NCI-H1436 treated with DMSO at 0.1 percent for 48 hours (cell line): ENCODE data around the gene OR14A16.

Experiments
- DNase-seq: peaks from one replicate; lab custom pipeline; 2025; lab: John Stamatoyannopoulos, UW

Gene OR14A16, protein sequence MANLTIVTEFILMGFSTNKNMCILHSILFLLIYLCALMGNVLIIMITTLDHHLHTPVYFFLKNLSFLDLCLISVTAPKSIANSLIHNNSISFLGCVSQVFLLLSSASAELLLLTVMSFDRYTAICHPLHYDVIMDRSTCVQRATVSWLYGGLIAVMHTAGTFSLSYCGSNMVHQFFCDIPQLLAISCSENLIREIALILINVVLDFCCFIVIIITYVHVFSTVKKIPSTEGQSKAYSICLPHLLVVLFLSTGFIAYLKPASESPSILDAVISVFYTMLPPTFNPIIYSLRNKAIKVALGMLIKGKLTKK

DNA sequence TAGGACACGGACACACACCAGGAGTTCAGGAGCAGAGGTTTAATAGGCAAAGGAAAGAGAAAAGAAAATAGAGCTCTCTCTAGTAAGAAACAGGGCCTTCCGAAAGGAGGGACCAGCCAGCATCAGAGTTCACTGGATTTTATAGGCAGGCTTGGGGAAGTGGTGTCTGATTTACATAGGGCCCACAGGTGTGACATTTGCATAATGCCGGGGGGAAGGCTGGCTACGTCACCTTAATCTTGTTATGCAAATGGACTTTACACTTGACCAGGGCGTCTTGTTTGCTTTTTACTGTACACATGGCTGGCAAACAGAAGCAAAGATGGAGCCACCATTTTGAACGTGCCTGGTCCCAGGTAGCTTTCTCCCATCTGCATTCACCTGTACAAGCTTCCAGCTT, at the start of gene OR14A16:
OR14A16 (minus strand) TSS at position 97 of the 400 bp plus-strand sequence. CDS start 8,390 bp downstream, outside the sequence.
- DNase-seq, result no peak

DNA sequence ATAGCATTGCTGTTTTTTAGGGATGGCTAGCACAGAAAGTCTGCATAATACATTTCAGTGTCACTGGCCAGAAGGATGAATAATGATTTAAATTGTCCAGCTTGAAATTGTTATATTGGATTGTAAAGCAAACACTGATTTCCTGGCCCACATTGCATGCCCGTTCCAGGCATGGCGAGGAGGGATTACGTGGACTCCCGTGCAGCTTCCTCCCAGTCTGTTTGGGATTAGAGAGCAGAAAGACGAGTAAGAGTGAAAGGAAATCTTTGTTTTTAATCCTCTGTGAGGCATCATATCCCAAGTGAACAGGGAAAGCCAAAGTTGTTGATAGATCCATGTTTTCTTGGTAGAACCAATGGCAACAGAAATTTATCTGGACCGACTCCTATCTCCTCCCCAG, 41.5 kb upstream of the OR14A16 start:
- DNase-seq, result no peak

DNA sequence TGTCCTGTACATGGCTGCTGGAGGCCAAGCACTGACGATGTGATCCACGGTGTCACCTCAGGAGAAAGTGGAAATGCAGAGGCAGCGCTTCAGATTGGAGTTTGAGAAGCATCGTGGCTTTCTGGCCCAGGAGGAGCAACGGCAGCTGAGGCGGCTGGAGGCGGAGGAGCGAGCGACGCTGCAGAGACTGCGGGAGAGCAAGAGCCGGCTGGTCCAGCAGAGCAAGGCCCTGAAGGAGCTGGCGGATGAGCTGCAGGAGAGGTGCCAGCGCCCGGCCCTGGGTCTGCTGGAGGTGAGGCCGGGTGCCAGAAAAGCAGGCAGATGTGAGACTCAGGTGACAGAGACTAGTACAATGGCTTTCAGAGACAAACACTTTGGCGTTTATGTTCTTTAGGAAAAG, 40.7 kb upstream of the OR14A16 start:
- no peak for DNase-seq

DNA sequence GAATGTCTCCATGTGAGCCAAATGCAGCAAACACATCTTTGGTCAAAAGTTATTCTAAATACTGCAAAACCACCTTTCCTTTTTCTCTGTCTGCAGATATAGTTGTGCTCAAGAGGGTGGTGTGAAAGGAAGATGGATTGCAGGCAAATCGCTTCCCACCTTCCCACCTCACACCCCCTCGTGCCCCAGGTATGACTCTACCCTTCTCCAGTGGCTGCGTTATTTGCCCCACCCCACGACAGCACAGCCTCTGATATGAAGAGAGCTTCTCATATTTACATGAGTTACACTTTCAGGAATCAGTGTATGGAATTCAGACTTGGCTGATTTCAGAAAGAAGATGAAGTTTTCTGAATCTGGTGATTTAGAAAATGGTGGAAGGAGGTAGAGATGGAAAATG, 38.8 kb upstream of the OR14A16 start:
- no peak for DNase-seq

DNA sequence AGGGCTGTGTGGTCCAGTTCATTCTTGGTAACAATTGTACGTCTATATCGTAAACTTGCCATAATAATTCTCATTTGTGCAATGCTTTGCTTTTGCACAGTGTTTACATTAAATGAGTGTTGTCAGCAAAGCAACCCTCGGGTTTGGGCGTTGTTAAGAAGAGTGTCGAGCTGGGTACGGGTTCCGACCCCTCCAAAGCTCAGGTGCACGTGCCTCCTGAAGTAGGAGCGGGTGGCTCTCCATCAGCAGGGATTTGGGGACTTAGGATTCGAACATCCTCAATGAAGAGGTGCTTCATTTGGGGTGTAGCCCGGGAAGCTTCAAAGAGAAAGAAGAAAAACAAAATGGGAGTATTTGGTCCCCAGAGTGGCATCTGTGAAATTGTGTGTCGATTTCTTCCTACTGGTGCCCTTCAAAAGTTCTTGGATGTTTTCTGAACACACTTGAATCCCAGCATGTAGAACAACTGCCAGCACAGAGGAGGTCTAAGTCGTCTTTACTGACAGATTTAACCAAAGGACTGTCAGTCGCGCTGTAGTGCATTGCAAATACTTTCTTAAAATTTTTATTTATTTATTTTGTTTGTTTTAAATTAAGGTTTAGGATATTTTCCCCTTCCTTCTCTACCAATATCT, 34.2 kb upstream of the OR14A16 start:
- DNase-seq, result no peak

DNA sequence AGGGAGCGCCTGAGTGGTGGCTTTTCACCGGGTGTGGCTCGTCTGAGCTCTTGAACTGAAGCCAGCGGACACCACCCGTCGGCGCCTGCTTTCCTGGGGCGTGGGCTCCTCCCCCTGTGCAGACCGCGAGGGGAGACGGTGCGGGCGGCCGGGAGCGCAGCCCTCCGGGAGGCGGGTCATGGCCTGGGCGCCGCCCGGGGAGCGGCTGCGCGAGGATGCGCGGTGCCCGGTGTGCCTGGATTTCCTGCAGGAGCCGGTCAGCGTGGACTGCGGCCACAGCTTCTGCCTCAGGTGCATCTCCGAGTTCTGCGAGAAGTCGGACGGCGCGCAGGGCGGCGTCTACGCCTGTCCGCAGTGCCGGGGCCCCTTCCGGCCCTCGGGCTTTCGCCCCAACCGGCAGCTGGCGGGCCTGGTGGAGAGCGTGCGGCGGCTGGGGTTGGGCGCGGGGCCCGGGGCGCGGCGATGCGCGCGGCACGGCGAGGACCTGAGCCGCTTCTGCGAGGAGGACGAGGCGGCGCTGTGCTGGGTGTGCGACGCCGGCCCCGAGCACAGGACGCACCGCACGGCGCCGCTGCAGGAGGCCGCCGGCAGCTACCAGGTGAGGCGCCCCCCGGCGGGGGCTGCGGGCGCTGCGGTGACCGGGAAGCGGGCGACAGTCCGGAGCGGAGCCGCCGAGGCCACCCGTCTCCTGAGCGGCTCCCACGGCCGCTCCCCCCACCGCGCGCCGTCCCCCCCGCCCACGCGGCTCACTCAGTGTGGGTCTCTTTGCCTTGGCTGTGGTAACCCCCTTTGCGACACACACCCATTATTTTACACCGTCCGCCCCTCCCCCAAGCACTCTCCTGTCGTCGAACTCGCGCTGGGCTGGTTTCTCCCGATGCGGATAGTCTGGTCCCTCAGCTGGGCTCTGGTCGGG, 33.4 kb upstream of the OR14A16 start, which contains the start of gene TRIM58:
TRIM58 (plus strand) TSS at position 119 of the 916 bp plus-strand sequence; CDS start at position 179, 60 bp downstream.
- no peak for DNase-seq

DNA sequence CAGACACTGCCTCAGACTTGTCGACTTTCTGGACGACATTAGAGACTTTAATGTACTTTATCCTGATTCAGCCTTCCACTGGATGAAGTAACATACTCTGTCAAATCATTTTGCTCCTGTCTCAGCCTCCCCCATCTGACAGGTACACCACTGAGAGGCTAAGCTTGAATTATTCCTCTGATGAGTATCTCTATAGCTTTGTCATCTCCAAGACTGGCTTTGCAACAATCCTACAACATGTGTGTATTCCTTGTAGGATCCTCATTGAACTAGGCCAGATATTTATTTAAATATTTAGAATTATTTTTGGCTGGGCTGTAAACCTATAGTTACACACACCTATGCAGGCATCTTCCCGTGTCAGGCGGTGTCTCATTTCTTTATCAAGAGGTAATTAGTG, 32.0 kb upstream of the OR14A16 start:
- DNase-seq, result no peak

DNA sequence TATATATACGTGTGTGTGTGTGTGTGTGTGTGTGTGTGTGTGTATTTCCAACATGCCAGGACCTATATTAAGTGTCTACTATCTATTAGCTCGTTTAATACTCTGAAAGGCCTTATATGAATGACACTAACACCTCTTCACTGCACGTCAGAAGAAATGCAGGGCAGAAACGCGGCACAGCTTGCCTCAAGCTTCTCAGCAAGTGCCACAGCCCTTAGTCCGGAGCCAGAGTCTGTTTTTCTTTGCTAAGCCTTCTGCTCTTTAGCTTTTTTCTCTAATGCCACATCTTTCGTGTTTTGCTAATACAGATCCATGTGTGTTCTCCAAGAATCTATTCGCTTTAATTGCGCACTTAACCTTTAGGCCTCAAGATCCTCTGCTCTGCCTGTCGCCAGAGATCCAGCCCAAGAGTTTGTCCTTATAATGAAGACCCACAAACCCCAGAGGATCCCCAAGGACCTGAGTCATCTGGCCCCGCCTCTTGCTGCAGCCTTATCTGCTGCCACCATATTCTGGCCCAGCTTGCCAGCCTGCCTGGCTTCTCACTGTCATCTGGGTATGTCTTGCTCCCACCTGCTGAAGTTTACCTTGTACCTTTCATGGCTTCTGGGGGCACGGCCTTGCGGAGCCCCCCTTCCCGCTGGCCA, 31.1 kb upstream of the OR14A16 start:
- DNase-seq, result no peak

DNA sequence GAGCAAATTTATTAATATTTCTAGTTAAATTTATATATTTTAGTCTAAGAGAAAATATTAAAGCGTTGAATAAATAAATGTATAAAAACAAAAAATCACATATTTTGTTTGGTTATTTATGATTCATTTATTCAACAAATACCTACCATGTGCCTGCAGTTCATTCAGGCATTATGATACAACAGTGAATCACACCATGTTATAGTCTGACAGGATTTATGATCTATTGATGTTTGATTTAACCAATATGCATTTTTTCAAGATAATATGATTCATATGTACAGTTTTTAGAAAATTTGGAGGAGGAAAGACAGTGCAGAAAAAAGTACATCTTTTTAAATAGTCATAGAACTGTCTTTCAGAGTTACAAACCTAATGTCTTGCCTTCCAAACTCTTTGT, 25.7 kb upstream of the OR14A16 start:
- no peak for DNase-seq

DNA sequence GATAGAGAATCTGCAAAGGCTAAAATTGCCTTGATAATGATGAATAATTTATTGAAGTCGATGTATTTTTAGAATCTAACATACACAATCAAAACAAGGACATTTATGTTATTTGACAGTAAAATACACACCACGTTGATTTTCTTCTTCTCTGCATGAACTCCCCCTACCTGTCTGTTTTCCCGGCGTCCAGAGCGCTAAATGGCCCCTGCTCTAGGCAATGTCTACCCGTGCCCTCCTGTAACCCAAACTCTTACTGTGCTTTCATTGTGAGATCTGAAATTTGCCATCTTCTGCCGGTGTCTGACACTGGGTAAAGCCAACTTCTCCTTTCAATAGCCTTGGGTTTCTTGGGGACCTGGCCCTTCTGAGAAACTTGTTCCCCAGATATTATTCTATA, 24.4 kb upstream of the OR14A16 start:
- DNase-seq, result no peak

DNA sequence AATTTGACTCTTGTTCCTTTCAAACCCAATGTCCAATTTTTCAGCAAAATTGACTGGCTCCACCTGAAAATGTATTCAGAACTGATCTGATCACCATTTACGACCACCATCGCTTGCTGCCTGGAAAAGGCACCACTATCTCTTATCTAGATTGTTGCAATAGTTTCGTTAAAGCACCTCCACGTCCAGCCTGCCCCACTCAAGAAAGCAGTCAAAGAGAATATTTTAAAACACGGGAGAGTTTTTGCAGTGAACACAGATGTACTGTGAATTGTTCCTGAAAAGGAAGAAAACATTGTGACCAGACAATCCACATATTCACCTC, 21.7 kb upstream of the OR14A16 start:
- no peak for DNase-seq

DNA sequence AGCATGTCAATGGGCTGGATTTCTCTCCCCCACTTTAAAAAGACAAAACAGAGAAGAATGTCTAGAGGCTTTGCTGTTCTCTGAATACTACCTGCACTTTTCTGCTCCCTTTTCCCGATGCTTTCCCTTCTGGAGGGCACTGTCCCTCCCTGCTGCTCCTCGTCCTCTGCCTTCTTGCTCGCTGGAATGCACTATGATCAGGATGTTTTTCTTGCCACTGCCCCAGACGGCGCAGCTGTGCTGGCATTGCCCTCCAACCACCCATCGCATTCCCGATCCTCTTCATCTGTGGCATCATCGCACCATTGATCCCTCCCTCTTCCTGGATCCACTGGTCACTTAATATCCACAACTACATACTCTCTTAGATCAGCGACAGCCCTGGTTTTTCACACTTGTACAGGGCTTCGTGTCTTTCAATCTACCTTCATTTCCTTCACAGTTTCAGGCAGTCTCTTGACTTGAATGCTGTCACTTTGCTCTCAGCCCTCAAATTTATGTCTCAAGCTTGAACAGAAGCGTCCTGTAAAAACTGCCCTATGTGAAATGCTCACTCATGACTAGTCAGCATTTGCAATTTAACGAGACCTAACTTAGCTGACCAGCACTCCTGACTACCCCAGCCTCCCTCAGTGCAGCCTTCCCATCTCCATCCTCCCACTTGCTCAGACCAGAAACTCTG, 21.2 kb upstream of the OR14A16 start:
- no peak for DNase-seq

DNA sequence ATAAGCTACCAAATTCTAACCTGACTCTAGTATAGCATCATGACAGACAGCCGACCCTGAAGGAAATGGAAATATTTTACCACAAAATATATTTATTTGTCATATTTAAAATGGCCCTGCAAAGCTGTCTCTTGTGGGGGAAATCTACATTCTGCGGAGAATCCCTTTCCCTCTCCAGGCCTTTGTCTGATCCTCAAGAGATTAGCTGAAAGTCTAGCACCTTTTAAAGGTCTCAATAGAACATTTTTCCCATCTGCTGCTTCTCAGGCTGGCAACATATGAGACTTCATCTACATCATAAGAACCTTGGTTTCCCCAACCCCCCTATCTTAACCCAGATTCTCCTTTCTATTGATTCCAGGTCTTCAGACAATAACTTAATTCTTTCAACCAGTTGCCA, 19.5 kb upstream of the OR14A16 start:
- DNase-seq, result no peak

DNA sequence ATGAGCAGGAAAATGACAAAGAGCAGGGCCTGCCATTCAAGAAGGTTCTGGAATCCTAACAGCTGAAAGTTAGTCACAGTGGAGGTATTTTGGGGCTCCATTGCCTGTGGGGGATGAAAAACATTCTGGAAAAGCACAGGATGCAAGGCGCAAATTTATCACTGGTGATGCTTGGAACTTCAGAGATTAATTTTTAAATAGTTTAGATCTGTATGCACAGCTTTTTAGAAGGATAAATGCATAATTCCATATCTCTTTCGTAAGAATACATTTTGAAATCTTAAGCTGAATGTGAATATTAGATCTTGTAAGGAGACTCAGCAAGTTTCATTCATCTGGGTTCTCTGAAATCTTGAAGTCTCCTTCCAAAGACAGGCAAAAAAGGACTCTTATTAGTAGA, 17.9 kb upstream of the OR14A16 start, which contains the start of gene OR11L1:
OR11L1 (minus strand) TSS at position 101 of the 400 bp plus-strand sequence; CDS start at position 101, 0 bp downstream.
- no peak for DNase-seq

DNA sequence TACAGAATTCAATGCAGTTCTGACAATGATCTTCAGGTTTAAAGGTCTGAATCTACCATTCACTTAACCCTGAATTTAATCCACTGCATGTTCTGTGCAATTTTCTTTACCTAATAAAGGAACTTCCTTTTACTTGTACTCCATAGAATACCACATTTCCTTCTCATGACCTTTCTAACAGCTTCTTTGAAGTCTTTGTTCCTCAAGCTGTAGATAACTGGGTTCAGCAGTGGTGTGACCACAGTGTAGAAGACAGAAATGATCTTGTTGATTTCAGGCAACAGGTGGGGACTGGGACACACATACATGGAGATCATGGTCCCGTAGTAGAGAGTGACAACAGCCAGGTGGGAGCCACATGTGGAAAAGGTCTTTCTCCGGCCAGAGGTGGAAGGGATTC, 16.9 kb upstream of the OR14A16 start:
- no peak for DNase-seq

DNA sequence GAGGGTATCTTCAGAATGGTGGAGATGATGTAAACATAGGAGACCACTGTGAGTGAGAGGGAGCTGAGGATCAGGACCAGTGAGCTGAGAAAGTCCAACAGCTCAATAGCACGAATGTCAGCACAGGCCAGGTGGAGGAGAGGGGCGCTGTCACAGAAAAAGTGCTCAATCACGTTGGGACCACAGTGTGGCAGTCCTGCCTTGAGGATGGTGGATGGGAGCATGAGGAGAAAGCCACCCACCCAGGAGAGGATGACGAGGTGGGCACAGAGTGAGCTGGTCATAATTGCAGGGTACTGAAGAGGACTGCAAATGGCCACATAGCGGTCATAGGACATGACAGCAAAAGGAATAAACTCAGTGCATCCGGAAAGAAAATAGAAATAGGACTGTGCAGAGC, 9.7 kb upstream of the OR14A16 start:
- DNase-seq, result no peak

DNA sequence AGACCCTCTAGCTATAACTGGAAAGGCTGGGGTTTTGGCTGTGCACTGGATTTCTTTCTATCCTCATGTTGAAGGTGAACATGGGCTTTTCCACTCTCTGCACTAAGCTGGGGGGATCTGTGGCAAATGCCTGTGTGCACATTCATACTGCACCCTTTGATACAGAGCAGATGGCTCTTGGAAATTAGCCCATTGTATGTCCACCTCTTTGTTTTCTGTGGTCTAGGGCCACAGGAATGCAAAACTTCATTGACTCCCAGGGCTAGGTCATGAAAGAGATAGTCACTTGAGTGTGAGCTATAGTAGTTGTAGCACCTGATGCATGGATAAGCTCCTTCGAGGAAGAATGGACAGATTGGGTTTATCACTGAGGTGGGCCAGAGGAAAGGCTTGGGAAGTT, 5.7 kb upstream of the OR14A16 start:
- no peak for DNase-seq

DNA sequence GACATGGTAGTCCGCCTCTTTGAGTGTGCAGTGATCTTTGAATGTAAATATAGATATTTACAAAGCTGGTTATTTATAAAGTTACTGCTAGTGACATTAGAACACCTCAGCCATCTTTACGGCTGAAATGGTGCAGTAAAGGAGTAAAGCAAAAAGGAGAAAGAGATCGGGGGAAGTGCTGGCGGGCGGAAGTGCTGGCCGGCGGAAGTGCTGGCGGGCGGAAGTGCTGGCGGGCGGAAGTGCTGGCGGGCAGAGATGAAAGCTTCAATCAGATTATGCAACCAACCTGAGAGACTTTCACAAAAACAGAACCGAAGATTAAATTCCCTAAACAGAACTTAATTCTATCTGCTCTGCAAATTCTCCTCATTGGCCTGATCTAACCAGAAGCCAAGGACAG, 1.4 kb upstream of the OR14A16 start:
- no peak for DNase-seq

DNA sequence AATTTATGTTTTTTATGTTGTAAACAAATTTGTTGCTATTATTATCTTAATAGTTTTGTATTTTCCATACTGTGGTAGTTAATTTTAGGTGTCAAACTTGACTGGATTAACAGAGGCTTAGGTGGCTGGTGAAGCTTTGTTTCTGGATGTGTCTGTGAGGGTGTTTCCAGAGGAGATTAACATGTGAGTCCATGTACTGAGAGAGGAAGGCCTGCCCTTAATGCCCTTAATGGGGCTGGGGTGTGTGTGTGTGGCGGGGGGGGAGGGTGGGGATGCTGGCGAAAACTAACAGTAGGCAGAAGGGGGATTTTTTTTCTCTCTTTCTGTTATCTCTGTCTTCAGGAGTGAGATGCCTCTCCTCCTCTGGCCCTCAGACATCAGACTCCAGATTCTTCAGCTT, 1.9 kb downstream of the OR14A16 start:
- no peak for DNase-seq

DNA sequence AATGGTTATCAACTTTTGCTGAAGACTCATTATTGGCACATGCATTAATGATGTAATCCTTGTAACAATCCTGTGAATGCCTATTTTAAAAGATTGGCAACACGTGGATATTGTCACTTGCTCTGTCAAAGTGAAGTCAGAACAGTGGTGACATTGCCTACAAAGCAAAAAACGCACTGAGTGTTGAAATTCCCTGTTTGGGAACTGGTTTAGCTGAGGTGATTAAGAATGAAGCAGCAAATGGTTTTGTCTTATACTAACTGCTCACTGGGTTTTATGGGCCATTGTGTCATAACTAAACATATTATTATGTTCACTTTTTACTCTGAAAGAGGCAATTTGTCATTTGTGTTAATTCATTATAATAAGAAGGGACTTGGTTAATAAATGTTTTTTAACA, 11.3 kb downstream of the OR14A16 start:
- DNase-seq, result no peak

DNA sequence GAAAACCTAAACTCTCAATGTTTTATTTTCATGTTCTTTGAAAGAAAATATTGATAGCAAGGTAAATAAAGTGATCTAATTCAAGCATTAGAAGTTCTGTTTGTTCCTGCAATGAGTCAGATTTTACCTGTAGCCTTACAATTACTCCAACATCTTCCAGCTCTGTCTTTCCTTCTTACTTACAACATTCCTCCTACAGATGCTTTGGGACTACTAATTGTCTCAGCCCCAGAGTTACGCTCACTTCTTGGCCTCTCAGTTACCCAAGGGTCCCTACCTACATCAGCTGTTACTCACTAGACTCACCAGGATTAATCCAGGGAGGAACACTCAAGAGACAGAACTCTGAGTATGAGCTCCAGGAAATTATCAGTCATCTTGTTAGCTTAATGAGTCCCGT, 26.4 kb downstream of the OR14A16 start:
- DNase-seq, result no peak

DNA sequence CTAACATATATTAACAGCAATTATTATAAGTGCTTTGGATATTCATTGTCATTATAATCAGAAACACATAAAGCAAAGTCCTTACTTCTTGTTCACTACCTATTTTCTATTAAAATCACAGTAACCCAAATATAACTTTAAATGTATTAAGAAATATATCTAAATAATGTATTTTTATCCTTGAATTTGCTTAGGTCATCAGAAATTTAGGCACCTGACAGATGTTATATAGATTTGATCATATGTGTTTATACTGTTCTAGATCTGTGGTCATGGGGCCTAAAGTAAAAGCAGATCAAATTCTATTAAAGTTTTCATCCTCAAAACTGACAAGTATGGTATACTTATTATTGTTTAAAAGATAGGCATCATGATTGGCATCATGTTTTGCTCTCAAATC, 54.3 kb downstream of the OR14A16 start:
- DNase-seq, result no peak
